ENCODE data around the gene XPA.
A peak's percentile ranks its signal among the peaks of the same experiment; 100 is the strongest.

XPA gene

DNA sequence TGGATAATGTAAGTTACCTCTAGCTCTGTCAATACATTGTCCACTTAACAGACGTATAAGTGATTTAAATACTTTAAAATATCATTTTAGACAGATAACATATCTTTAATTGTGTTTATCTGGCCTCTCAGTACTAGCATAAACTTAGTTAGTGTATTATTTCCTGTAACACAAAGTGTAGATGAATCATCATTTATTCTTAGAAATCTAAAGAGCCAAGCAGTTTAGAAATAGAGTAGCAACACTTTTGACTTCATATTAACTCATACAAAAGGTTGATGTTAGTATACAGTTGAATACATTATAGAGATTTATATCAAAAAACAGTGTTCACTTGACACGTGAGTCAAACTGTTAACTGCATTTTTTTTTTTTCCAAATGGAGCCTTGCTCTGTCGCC, 45.5 kb downstream of the XPA start:
- DNase-seq (ENCODE audit: low read depth), result no peak

DNA sequence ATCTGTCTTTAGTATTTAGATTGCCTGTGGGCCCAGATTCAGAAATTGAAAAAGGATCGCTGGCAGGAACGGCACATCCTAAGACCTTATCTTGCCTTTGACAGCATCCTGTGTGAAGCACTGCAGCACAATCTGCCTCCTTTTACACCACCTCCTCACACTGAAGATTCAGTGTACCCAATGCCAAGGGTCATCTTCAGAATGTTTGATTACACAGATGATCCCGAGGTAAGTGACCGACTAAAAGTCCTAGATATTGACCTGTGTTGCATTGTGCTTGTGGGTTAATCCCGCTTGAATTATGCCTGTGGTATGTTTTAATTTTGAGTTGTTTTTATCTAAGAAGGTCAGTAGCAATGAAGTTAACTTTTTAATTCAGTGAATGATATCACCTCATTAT, 49.1 kb downstream of the XPA start:
- no peak for DNase-seq (ENCODE audit: low read depth)

DNA sequence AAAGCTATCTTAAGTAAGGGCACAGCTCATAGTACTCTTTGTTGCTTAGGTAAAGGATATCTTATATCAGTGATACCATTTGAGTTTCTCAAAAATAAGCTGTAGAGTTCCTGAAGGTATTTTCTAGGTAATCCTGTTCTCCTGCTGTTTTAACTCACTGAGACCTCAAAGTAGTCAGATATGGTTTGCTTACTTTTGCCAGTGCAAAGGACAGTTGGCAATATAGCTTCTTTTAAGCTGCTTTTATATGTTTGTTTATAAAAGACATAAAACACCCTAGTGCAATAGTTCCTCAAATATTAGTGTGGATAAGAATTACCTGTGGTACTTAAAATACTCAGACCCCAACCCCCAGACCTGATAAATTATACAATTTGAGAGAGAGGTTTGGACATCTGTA, 51.4 kb downstream of the XPA start:
- no peak for DNase-seq (ENCODE audit: low read depth)

- DNase-seq (ENCODE audit: low read depth), result no peak
Measured at GRCh38 chr9:97640325-97640724, 56.8 kb downstream of the XPA start.

GRCh38 chr9:97638666-97639065, 58.5 kb downstream of the XPA start:
- no peak for DNase-seq (ENCODE audit: low read depth)

- DNase-seq (ENCODE audit: low read depth), result no peak
Measured at GRCh38 chr9:97636903-97637302, 60.2 kb downstream of the XPA start.

- no peak for DNase-seq (ENCODE audit: low read depth)
Measured at GRCh38 chr9:97635026-97635425, 62.1 kb downstream of the XPA start.

- DNase-seq (ENCODE audit: low read depth), result no peak
Measured at GRCh38 chr9:97633859-97634490, 63.2 kb downstream of the XPA start.

GRCh38 chr9:97632985-97633858, 63.9 kb downstream of the XPA start, which contains the start of the genes NCBP1 and TSTD2:
TSS of gene NCBP1 (plus strand) at chr9:97633821. CDS start at chr9:97633882, 61 bp downstream.
TSS of gene TSTD2 (minus strand) at chr9:97633368. CDS start at chr9:97627562, 5,806 bp downstream.
- DNase-seq (ENCODE audit: low read depth), result peak; percentile 93

GRCh38 chr9:97632248-97632984, 64.7 kb downstream of the XPA start:
- peak; percentile 8 for DNase-seq (ENCODE audit: low read depth)

- DNase-seq (ENCODE audit: low read depth), result no peak
Measured at GRCh38 chr9:97630591-97630990, 66.5 kb downstream of the XPA start.

DNA sequence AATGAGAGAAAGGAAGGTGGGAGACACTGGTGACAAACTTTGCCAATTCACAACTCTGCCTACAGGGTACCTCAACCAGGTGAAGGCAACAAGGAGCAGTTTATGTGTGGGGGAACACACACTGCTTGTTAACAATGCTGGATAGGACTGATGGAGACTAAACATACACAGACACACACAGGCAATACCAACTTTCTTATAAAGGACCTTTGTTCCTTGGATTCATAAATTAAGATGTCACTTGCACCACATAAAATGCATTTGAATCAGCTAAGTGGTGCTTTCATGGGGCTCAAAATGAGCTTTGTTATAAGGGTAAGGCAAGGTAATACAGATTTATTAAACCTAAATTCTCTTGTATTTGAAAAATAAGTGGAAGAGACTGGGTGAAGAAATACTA, 68.0 kb downstream of the XPA start:
- no peak for DNase-seq (ENCODE audit: low read depth)

DNA sequence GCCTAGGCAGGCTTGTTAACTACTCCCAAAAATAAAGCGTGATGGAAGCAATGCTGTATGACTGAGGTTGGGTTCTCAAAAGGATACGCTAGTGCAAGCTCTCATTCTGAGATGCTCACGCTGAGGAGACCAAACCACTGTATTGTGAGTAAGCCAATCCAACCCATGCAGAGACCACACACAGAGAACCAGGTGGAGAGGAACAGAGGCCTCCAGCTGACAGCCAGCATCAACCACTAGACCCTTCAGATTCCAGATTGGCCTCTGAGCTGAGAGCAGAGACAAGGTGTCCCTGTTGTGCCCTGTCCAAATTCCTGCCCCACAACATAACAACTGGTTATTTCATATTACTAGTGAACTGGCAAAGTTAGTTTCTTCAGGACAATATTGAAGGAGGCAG, 68.5 kb downstream of the XPA start:
- DNase-seq (ENCODE audit: low read depth), result no peak

- DNase-seq (ENCODE audit: low read depth), result no peak
Measured at GRCh38 chr9:97627624-97628023, 69.5 kb downstream of the XPA start.

GRCh38 chr9:97625620-97626019, 71.5 kb downstream of the XPA start:
- DNase-seq (ENCODE audit: low read depth), result no peak
